ENCODE results near the gene C3.

C3 gene

DNA sequence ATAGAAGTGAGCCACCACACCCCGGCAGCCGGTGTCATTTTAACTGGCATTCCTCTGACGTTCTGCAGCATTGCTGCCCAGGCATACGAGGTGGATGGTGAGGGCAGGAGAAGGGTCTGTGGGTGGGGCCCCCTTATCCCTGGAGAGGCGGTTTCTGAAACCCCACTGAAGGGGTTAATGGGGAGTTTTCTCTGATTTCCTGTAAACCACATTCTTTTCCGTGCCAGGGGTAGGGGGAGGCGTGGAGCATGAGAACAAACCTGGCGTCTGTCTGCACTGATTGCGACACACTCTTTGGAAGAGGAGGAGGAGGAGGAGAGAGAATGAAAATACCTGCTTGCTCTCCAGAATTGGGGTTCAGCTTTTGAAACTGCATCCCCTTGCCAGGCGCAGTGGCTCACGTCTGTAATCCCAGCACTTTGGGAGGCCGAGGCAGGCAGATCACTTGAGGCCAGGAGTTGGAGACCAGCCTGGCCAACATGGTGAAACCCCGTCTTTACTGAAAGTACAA lies 2.7 kb upstream of the C3 start:
- H3K4me3 ChIP-seq (ENCODE audit: control insufficient read depth, low read depth, low read length), result no peak overlapping the region
- TF ChIP-seq, protein P1, sequence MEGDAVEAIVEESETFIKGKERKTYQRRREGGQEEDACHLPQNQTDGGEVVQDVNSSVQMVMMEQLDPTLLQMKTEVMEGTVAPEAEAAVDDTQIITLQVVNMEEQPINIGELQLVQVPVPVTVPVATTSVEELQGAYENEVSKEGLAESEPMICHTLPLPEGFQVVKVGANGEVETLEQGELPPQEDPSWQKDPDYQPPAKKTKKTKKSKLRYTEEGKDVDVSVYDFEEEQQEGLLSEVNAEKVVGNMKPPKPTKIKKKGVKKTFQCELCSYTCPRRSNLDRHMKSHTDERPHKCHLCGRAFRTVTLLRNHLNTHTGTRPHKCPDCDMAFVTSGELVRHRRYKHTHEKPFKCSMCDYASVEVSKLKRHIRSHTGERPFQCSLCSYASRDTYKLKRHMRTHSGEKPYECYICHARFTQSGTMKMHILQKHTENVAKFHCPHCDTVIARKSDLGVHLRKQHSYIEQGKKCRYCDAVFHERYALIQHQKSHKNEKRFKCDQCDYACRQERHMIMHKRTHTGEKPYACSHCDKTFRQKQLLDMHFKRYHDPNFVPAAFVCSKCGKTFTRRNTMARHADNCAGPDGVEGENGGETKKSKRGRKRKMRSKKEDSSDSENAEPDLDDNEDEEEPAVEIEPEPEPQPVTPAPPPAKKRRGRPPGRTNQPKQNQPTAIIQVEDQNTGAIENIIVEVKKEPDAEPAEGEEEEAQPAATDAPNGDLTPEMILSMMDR (IDR thresholded peaks at IDR 0.05; ENCODE audit: control insufficient read depth, insufficient read depth, low read depth, low read length, missing control alignments), result no peak
- no peak for DNase-seq (ENCODE audit: low read depth)

DNA sequence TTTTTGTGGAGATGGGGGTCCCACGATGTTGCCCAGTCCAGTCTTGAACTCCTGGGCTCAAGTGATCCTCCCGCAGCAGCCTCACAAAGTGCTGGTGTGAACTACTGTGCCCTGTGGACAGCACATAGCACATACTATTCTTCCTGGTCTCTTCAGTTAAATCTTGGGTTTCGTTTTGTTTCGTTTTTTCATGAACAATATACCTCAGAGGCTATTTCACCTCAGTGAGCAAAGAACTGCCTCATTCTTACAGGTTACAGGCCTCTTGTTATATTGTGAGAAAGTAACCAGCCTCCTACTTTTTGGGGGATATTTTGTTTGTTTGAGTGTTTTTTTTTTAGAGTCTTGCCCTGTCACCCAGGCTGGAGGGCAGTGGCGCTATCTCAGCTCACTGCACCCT lies 1.3 kb upstream of the C3 start:
- TF ChIP-seq, protein P1 (IDR thresholded peaks at IDR 0.05; ENCODE audit: control insufficient read depth, insufficient read depth, low read depth, low read length, missing control alignments), result no peak
- no peak overlapping the region for H3K4me3 ChIP-seq (ENCODE audit: control insufficient read depth, low read depth, low read length)
- no peak for DNase-seq (ENCODE audit: low read depth)

DNA sequence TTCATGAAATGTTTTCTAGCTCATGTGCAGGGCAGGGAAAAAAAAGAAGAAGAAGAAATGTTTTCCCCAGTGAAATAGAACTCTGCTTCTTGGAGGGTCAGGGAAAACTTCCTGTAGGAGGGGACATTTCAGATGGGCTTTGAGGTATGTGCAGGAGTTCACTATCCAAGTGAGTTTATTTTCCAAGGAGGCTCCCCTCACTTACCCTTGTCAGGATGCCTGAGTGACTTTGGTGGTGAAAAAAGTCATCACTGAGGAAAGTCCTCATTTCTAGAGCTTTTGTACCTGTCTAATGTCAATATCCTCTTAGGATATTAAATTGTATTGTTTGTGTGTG lies 656 bp upstream of the C3 start:
- H3K4me3 ChIP-seq (ENCODE audit: control insufficient read depth, low read depth, low read length), result no peak overlapping the region
- no peak for DNase-seq (ENCODE audit: low read depth)
- TF ChIP-seq, protein P1 (IDR thresholded peaks at IDR 0.05; ENCODE audit: control insufficient read depth, insufficient read depth, low read depth, low read length, missing control alignments), result no peak

DNA sequence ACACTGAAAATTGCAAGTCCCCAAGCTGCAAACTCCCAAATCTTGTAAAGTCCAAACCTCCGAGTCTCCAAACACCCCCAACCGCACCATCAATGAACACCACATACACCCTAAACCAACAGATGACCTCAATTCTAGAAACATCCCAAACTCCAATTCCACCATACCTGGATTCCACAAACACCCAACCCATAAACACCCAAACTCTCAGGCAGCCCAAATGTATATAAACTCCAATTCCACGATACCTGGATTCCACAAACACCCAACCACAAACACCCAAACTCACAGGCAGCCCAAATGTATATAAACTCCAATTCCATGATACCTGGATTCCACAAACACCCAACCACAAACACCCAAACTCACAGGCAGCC lies 470 bp downstream of the C3 start:
- TF ChIP-seq, protein P1 (IDR thresholded peaks at IDR 0.05; ENCODE audit: control insufficient read depth, insufficient read depth, low read depth, low read length, missing control alignments), result no peak
- DNase-seq (ENCODE audit: low read depth), result no peak
- no peak overlapping the region for H3K4me3 ChIP-seq (ENCODE audit: control insufficient read depth, low read depth, low read length)

DNA sequence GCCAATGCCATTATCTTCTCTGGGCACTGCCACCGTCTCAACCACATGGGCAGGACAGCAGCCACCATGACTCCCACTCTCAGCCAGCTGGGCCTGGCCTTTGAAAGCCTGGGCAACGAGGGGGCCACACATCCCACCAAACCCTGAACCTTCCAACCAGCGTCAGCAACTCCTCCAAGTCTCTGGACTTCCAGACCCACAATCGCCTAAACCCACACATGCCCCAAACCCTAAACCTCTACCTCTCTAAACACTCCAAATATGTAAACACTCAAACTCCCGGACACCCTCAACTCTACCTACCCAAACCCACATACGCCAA lies 949 bp downstream of the C3 start:
- no peak overlapping the region for H3K4me3 ChIP-seq (ENCODE audit: control insufficient read depth, low read depth, low read length)
- DNase-seq (ENCODE audit: low read depth), result no peak
- TF ChIP-seq, protein P1 (IDR thresholded peaks at IDR 0.05; ENCODE audit: control insufficient read depth, insufficient read depth, low read depth, low read length, missing control alignments), result no peak

DNA sequence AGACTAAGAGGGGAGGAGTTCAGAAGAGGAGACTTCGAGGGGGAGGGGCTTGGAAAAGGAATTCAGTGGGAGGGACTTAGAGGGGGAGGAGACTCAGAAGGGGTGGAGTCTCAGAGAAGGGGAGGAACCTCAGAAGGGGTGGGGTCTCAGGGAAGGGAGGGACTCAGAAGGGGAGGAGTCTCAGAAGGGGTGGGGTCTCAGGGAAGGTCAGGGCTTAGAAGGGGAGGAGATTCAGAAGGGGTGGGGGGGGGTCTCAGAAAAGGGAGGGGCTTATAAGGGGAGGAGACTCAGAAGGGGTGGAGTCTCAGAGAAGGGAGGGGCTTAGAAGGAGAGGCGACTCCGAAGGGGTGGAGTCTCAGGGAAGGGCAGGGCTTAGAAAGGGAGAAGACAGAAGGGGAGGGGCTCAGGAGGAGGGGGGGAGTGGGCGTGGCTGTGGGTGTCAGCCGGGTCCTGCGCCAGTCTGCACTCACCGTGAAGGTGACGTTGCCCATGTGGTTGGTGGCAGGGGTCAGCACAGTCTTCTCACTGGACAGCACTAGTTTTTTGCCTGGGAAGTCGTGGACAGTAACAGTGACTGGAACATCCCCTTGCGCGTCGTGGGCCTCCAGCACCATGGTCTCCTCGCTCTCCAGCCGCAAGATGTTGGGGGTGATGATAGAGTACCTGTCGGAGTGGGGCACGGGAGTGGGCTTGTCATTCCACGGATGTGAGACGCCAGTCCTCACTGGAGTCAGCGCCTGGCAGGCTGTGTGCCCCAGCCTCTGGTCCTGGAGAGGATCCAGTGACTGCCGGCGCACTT lies 1.5 kb downstream of the C3 start:
- no peak for DNase-seq (ENCODE audit: low read depth)
- TF ChIP-seq, protein P1 (IDR thresholded peaks at IDR 0.05; ENCODE audit: control insufficient read depth, insufficient read depth, low read depth, low read length, missing control alignments), result no peak
- H3K4me3 ChIP-seq (ENCODE audit: control insufficient read depth, low read depth, low read length), result no peak overlapping the region
